ENCODE data around the gene CARNS1.

Gene CARNS1

GRCh38 chr11:67415501-67416304 is at the start of gene CARNS1:
Gene CARNS1, plus strand, starts transcription at chr11:67415678. Its CDS starts 522 bp downstream, at chr11:67416200.
- DNase-seq (ENCODE audit: low read depth) = no peak
- H3K4me3 ChIP-seq (ENCODE audit: low read depth, low read length) = peak within 1 kb of the TSS; percentile 41
- no peak for TF ChIP-seq CTCF (IDR thresholded peaks at IDR 0.05; ENCODE audit: control insufficient read depth, extremely low read depth, insufficient read depth)

- H3K4me3 ChIP-seq (ENCODE audit: low read depth, low read length) = no peak overlapping the region
- DNase-seq (ENCODE audit: low read depth) = no peak
- TF ChIP-seq CTCF (IDR thresholded peaks at IDR 0.05; ENCODE audit: control insufficient read depth, extremely low read depth, insufficient read depth) = no peak
These were observed 49.6 kb upstream of the CARNS1 start for GRCh38 chr11:67365736-67366444.

- no peak for TF ChIP-seq CTCF (IDR thresholded peaks at IDR 0.05; ENCODE audit: control insufficient read depth, extremely low read depth, insufficient read depth)
- H3K4me3 ChIP-seq (ENCODE audit: low read depth, low read length) = no peak overlapping the region
- DNase-seq (ENCODE audit: low read depth) = no peak
These were observed 48.9 kb upstream of the CARNS1 start for GRCh38 chr11:67366546-67366945.

GRCh38 chr11:67366961-67367760 is 48.3 kb upstream of the CARNS1 start:
- H3K4me3 ChIP-seq (ENCODE audit: low read depth, low read length) = no peak overlapping the region
- no peak for DNase-seq (ENCODE audit: low read depth)
- TF ChIP-seq CTCF (IDR thresholded peaks at IDR 0.05; ENCODE audit: control insufficient read depth, extremely low read depth, insufficient read depth) = no peak

- DNase-seq (ENCODE audit: low read depth) = no peak
- no peak for TF ChIP-seq CTCF (IDR thresholded peaks at IDR 0.05; ENCODE audit: control insufficient read depth, extremely low read depth, insufficient read depth)
- H3K4me3 ChIP-seq (ENCODE audit: low read depth, low read length) = no peak overlapping the region
These were observed 47.7 kb upstream of the CARNS1 start for GRCh38 chr11:67367761-67368227.

- TF ChIP-seq CTCF (IDR thresholded peaks at IDR 0.05; ENCODE audit: control insufficient read depth, extremely low read depth, insufficient read depth) = no peak
- no peak for DNase-seq (ENCODE audit: low read depth)
- H3K4me3 ChIP-seq (ENCODE audit: low read depth, low read length) = no peak overlapping the region
These were observed 46.9 kb upstream of the CARNS1 start for GRCh38 chr11:67368621-67369020.

Measured in LNCaP clone FGC (cell line).